Psoas muscle (tissue), 8 donors: ENCODE data around the gene BORCS6. TPM values are rescaled to one million over a fixed set of nuclear protein-coding genes. Genes with fewer than 3 reads are reported as not detected.

ENCODE experiments used
- ATAC-seq, 4 donors: fragments of 200-7000 bp; cut with Tn5 transposase; one replicate each; pipeline ENCODE4 v1.9.1; 2020; ENCODE audit warnings: moderate library complexity in 3 of 4, mild to moderate bottlenecking in 2 of 4
- DNase-seq, 2 donors: peaks; one replicate each; pipeline ENCODE4 v3.0.0-alpha.2; 2020
- H3K27ac ChIP-seq: fragments of 200-600 bp; one replicate; pipeline ENCODE4 v1.8.0; 2022
- H3K27me3 ChIP-seq, 3 donors: fragments of 200-600 bp in 1 of 3; one replicate each; pipeline versions ENCODE4 v1.6.1 to v1.8.0; 2013 to 2022; ENCODE audit warnings: low read length in 2 of 3, mild to moderate bottlenecking in 2 of 3, moderate library complexity in 1 of 3; ENCODE audit not compliant: insufficient read depth in 3 of 3
- H3K36me3 ChIP-seq, 2 donors: fragments of 200-600 bp in 1 of 2; one replicate each; pipeline versions ENCODE4 v1.6.1 to v1.8.0; 2013 to 2022; ENCODE audit warnings: low read depth in 1 of 2, mild to moderate bottlenecking in 1 of 2, moderate library complexity in 1 of 2; ENCODE audit not compliant: insufficient read depth in 1 of 2
- H3K4me1 ChIP-seq: fragments of 200-600 bp; one replicate; pipeline ENCODE4 v1.8.0; 2022
- H3K4me3 ChIP-seq: fragments of 200-600 bp; one replicate; pipeline ENCODE4 v1.8.0; 2022; ENCODE audit warnings: mild to moderate bottlenecking
- H3K9me3 ChIP-seq: fragments of 200-600 bp; one replicate; pipeline ENCODE4 v1.8.0; 2022
- CTCF ChIP-seq: fragments of 200-600 bp; IDR thresholded peaks from one replicate; pipeline ENCODE4 v1.8.0; 2022; ENCODE audit warnings: antibody characterized with exemption
- WGBS, 3 donors: extraction: QIAGEN DNeasy Blood & Tissue Kit; methylation state at CpG; one replicate each; pipeline versions ENCODE4 v1.1.6 to v1.1.7; 2013; 5-methylcytosine and 5-hydroxymethylcytosine counted together
- intact Hi-C, 2 donors: fragments of 100-400 bp; cut with DNase I; formaldehyde crosslinking; loops; one replicate each; pipeline versions ENCODE4 v1.11.0 to v1.14.2; 2022
- polyA plus RNA-seq, 3 donors: library from polyadenylated mRNA; stranded (reverse); fragments of 200-250 nt; gene quantifications; one replicate each; pipeline ENCODE4 v1.2.3, GENCODE V29; 2013
- total RNA-seq, 4 donors: library from RNA; stranded (reverse); fragmentation: NEBNext Ultra II Directional in 2 of 4; extraction: Animal tissue kit (Norgen Biotek cat#: 25700) in 2 of 4; gene quantifications; one replicate each; pipeline versions ENCODE4 v1.2.1 to v1.2.4, GENCODE V29; 2021 to 2023
- donor health status: healthy with polysubstance abuse.
- donor health status: DM: no; HTN: no; CAD: no; lungs with moderate emphysema.
- donor health status: Bipolar disorder and iron deficiency.
- donor health status: healthy.
- donor health status: DM: yes; HTN: yes; CAD: no.
- donor health status: DM: no; HTN: no; CAD: no.
- donor health status: DM: no; HTN: no; CAD: no.
- donor health status: DM: yes; HTN: yes; CAD: no.

Gene BORCS6
- total and polyA plus RNA-seq, 7 donors = 8.8 to 19.3 (median 11.2) TPM

GRCh38 chr17:8164815-8165131, 25.2 kb downstream of the BORCS6 start:
- Histone ChIP-seq H3K4me3 (peak overlapping the region; percentile 99), H3K27me3 (no peaks in the 10 kb centered on the region), H3K9me3 (no peaks in the 10 kb centered on the region), H3K27ac (peak overlapping the region; percentile 100), H3K36me3 (peaks cover 0 to 19% of the 10 kb centered on the region in 2 donors), H3K4me1 (peaks cover 30% of the 10 kb centered on the region)
- intact Hi-C loops = loop anchor here in 1 of 2 donors (5.0 kb wide), 1 partner anchor 37 kb away; no protein-coding TSS in a partner anchor
- DNase-seq = peak in 1 of 2 donors; percentile 12
- 49 to 57% (median 55%) methylated on average over 6 of the region's 6 CpGs for WGBS, 3 donors
- TF ChIP-seq CTCF = no peak
- ATAC-seq = no peak

- Histone ChIP-seq H3K4me1 (peaks cover 30% of the 10 kb centered on the region), H3K27ac (peak overlapping the region; percentile 100), H3K9me3 (no peaks in the 10 kb centered on the region), H3K27me3 (no peaks in the 10 kb centered on the region), H3K36me3 (peaks cover 0 to 24% of the 10 kb centered on the region in 2 donors), H3K4me3 (peak overlapping the region; percentile 99)
- WGBS, 3 donors = 8 to 18% (median 9%) methylated on average over 13 of the region's 13 CpGs
- peak; percentile 80 to 89 (median 86) for ATAC-seq
- intact Hi-C loops = no loop called here
- peak; percentile 85 to 91 for DNase-seq
- TF ChIP-seq CTCF = no peak
Observed at GRCh38 chr17:8163978-8164814, 25.8 kb downstream of the BORCS6 start.

GRCh38 chr17:8162997-8163977, 26.7 kb downstream of the BORCS6 start:
- no peak for TF ChIP-seq CTCF
- WGBS, 3 donors = 6 to 18% (median 9%) methylated on average over 28 to 55 of the region's 55 CpGs
- H3K4me3 ChIP-seq = peak overlapping the region; percentile 99
- H3K9me3 ChIP-seq = no peaks in the 10 kb centered on the region
- H3K4me1 ChIP-seq = peaks cover 34% of the 10 kb centered on the region
- DNase-seq (peak; percentile 35 to 64), ATAC-seq (peak; percentile 3 to 19 (median 10))
- intact Hi-C loops = no loop called here
- H3K27ac ChIP-seq = peak overlapping the region; percentile 100
- H3K36me3 ChIP-seq = peaks cover 0 to 26% of the 10 kb centered on the region in 2 donors
- no peaks in the 10 kb centered on the region for H3K27me3 ChIP-seq

GRCh38 chr17:8162233-8162996, 27.6 kb downstream of the BORCS6 start, which contains the start of gene VAMP2:
TSS of gene VAMP2 (minus strand) at chr17:8162948. CDS start at chr17:8162879, 69 bp downstream.
- peak; percentile 89 to 93 for DNase-seq
- peak; percentile 47 to 66 (median 58) for ATAC-seq
- Histone ChIP-seq H3K4me3 (peak within 1 kb of the TSS; percentile 99), H3K27me3 (no peaks in the 10 kb centered on the region), H3K36me3 (peaks cover 0 to 26% of the 10 kb centered on the region in 2 donors), H3K4me1 (peaks cover 38% of the 10 kb centered on the region), H3K9me3 (no peaks in the 10 kb centered on the region), H3K27ac (peak within 1 kb of the TSS; percentile 100)
- intact Hi-C loops = no loop called here
- 0% methylated on average over 48 to 75 of the region's 75 CpGs for WGBS, 3 donors
- TF ChIP-seq CTCF = no peak
